Smooth muscle cell (in vitro differentiated cells): ENCODE results near the gene CRAT. TPM values are rescaled to one million over a fixed set of nuclear protein-coding genes. Genes with fewer than 3 reads are reported as not detected.

Source experiments
- DNase-seq: peaks from one replicate; lab custom pipeline; 2025; ENCODE audit not compliant: unreplicated experiment; lab: John Stamatoyannopoulos, UW
- H2AFZ ChIP-seq: fragments of 200-600 bp; sonication (generic); 2 replicates; pipeline ENCODE4 v1.6.0; 2016; ENCODE audit warnings: antibody characterized with exemption, low read depth, mild to moderate bottlenecking
- H3F3A ChIP-seq: fragments of 200-600 bp; sonication (generic); 2 replicates; pipeline ENCODE4 v1.6.0; 2017; ENCODE audit warnings: antibody characterized with exemption, low read depth
- H3K27ac ChIP-seq: fragments of 200-600 bp; sonication (generic); 2 replicates; pipeline ENCODE4 v1.5.1; 2016; ENCODE audit warnings: low read depth, mild to moderate bottlenecking
- H3K27me3 ChIP-seq: fragments of 200-600 bp; sonication (generic); 2 replicates; pipeline ENCODE4 v1.6.1; 2016; ENCODE audit warnings: low read depth, mild to moderate bottlenecking
- H3K36me3 ChIP-seq: fragments of 200-600 bp; sonication (generic); 2 replicates; pipeline ENCODE4 v1.5.1; 2016; ENCODE audit warnings: low read depth
- H3K4me1 ChIP-seq: fragments of 200-600 bp; sonication (generic); 2 replicates; pipeline ENCODE4 v1.5.1; 2016; ENCODE audit warnings: low read depth
- H3K4me2 ChIP-seq: fragments of 200-600 bp; sonication (generic); 2 replicates; pipeline ENCODE4 v1.6.0; 2016; ENCODE audit warnings: mild to moderate bottlenecking
- H3K4me3 ChIP-seq: fragments of 200-600 bp; sonication (generic); 2 replicates; pipeline ENCODE4 v1.5.1; 2016; ENCODE audit warnings: mild to moderate bottlenecking
- H3K79me2 ChIP-seq: fragments of 200-600 bp; sonication (generic); 2 replicates; pipeline ENCODE4 v1.6.0; 2016; ENCODE audit warnings: low read depth, mild to moderate bottlenecking
- H3K9ac ChIP-seq: fragments of 200-600 bp; sonication (generic); 2 replicates; pipeline ENCODE4 v1.6.0; 2016; ENCODE audit warnings: low read depth
- H3K9me3 ChIP-seq: fragments of 200-600 bp; sonication (generic); replicated peaks from 2 replicates; pipeline ENCODE4 v1.5.1; 2016; ENCODE audit warnings: low read depth
- H4K20me1 ChIP-seq: fragments of 200-600 bp; sonication (generic); 2 replicates; pipeline ENCODE4 v1.6.0; 2016; ENCODE audit warnings: low read depth
- CTCF ChIP-seq: fragments of 200-600 bp; sonication (generic); IDR thresholded peaks from 2 replicates; pipeline ENCODE4 v1.5.1; 2017; ENCODE audit warnings: borderline replicate concordance, mild to moderate bottlenecking, antibody characterized with exemption; ENCODE audit not compliant: insufficient read depth, poor library complexity, severe bottlenecking
- WGBS: methylation state at CpG from one replicate; pipeline ENCODE4 v1.1.7; 2016; ENCODE audit warnings: low lambda C conversion rate; 5-methylcytosine and 5-hydroxymethylcytosine counted together
- polyA plus RNA-seq: library from polyadenylated mRNA; unstranded; fragments of >200 nt; fragmentation: Nextera tagmentation; extraction: Ambion mirVana; gene quantifications from 2 replicates; pipeline ENCODE4 v1.2.1, GENCODE V29; 2016
- total RNA-seq: library from RNA; depleted of rRNA; stranded (reverse); fragments of >200 nt; gene quantifications from 2 replicates; pipeline ENCODE4 v1.2.3, GENCODE V29; 2014

Gene CRAT
- total and polyA plus RNA-seq, 2 experiments from 2014 or later = 20.0 to 52.3 TPM

- H3K27me3 ChIP-seq = no peaks in the 10 kb centered on the region
- no peaks in the 10 kb centered on the region for H3K9me3 ChIP-seq
- no peak overlapping the region for H2AFZ ChIP-seq
- peaks cover 17% of the 10 kb centered on the region for H3F3A ChIP-seq
- peak overlapping the region; percentile 100 for H3K27ac ChIP-seq
- peaks cover 13% of the 10 kb centered on the region for H3K79me2 ChIP-seq
- WGBS = 49% methylated on average over 21 of the region's 21 CpGs
- peak overlapping the region; percentile 81 for H3K4me2 ChIP-seq
- H3K9ac ChIP-seq = no peak overlapping the region
- no peak for TF ChIP-seq CTCF
- H4K20me1 ChIP-seq = no peaks in the 10 kb centered on the region
- peaks cover 41% of the 10 kb centered on the region for H3K4me1 ChIP-seq
- H3K4me3 ChIP-seq = no peak overlapping the region
- peaks cover 4% of the 10 kb centered on the region for H3K36me3 ChIP-seq
- DNase-seq = peak; percentile 56
Observed at GRCh38 chr9:129138476-129139232, 28.1 kb upstream of the CRAT start.

- DNase-seq = no peak
- Histone ChIP-seq H3F3A (peaks cover 17% of the 10 kb centered on the region), H3K36me3 (peaks cover 4% of the 10 kb centered on the region), H3K27ac (peak overlapping the region; percentile 100), H3K27me3 (no peaks in the 10 kb centered on the region), H3K9me3 (no peaks in the 10 kb centered on the region), H2AFZ (no peak overlapping the region), H4K20me1 (no peaks in the 10 kb centered on the region), H3K4me2 (no peak overlapping the region), H3K9ac (no peak overlapping the region), H3K4me1 (peaks cover 35% of the 10 kb centered on the region), H3K4me3 (no peak overlapping the region), H3K79me2 (peaks cover 10% of the 10 kb centered on the region)
- TF ChIP-seq CTCF = no peak
- WGBS = 78% methylated on average over 9 of the region's 9 CpGs
Observed at GRCh38 chr9:129138144-129138462, 27.5 kb upstream of the CRAT start.

- H3K9ac ChIP-seq = no peak overlapping the region
Observed at GRCh38 chr9:129137292-129138143, 26.9 kb upstream of the CRAT start.

More at GRCh38 chr9:129137292-129138143, 26.9 kb upstream of the CRAT start:
- H3K27ac ChIP-seq = peak overlapping the region; percentile 100
- H3K79me2 ChIP-seq = peaks cover 7% of the 10 kb centered on the region
- H3K36me3 ChIP-seq = peaks cover 4% of the 10 kb centered on the region
- peaks cover 14% of the 10 kb centered on the region for H3F3A ChIP-seq
- H3K4me3 ChIP-seq = no peak overlapping the region
- no peak overlapping the region for H2AFZ ChIP-seq
- no peak overlapping the region for H3K4me2 ChIP-seq
- H4K20me1 ChIP-seq = no peaks in the 10 kb centered on the region
- WGBS = 89% methylated on average over 19 of the region's 19 CpGs
- no peak for DNase-seq
- TF ChIP-seq CTCF = no peak
- H3K9me3 ChIP-seq = no peaks in the 10 kb centered on the region
- H3K4me1 ChIP-seq = peaks cover 30% of the 10 kb centered on the region
- no peaks in the 10 kb centered on the region for H3K27me3 ChIP-seq
